Stimulated activated CD8-positive, alpha-beta memory T cell treated with anti-CD3 and anti-CD28 coated beads, Interleukin-15, amount 100 ng/mL, for 1 hour (primary cell): Measurements from ENCODE around the gene ADD3.
"Not testable (repeated sequence)": the region's sequence is repeated elsewhere in the genome, so short reads cannot be mapped to it uniquely, and the experiment has no call there.

ENCODE experiments used
- DNase-seq: peaks from one replicate; pipeline ENCODE4 v3.0.0-alpha.2; 2020; ENCODE audit warnings: low read depth

The ADD3 gene

GRCh38 chr10:110107430-110107829 lies 99.6 kb downstream of the ADD3 start:
- DNase-seq: no peak

- DNase-seq: no peak
Measured at GRCh38 chr10:110107887-110108286, 100.1 kb downstream of the ADD3 start.

GRCh38 chr10:110109511-110109910 lies 101.7 kb downstream of the ADD3 start:
- DNase-seq: no peak

- DNase-seq: no peak
Measured at GRCh38 chr10:110110338-110110737, 102.6 kb downstream of the ADD3 start.

- no peak for DNase-seq
Measured at GRCh38 chr10:110113670-110114337, 106.0 kb downstream of the ADD3 start.

- not testable (repeated sequence) for DNase-seq
Measured at GRCh38 chr10:110114668-110115067, 106.9 kb downstream of the ADD3 start.

GRCh38 chr10:110115784-110116520 lies 108.2 kb downstream of the ADD3 start:
- DNase-seq: no peak

GRCh38 chr10:110118891-110119621 lies 111.3 kb downstream of the ADD3 start:
- DNase-seq: no peak

- DNase-seq: no peak
Measured at GRCh38 chr10:110123594-110123993, 115.8 kb downstream of the ADD3 start.

- no peak for DNase-seq
Measured at GRCh38 chr10:110129490-110129889, 121.7 kb downstream of the ADD3 start.

- DNase-seq: no peak
Measured at GRCh38 chr10:110134917-110135316, 127.1 kb downstream of the ADD3 start.

- DNase-seq: not testable (repeated sequence)
Measured at GRCh38 chr10:110135836-110136235, 128.1 kb downstream of the ADD3 start.

- DNase-seq: no peak
Measured at GRCh38 chr10:110137142-110137545, 129.4 kb downstream of the ADD3 start.

- no peak for DNase-seq
Measured at GRCh38 chr10:110138197-110138812, 130.5 kb downstream of the ADD3 start.

GRCh38 chr10:110141185-110141584 lies 133.4 kb downstream of the ADD3 start:
- no peak for DNase-seq

- DNase-seq: no peak
Measured at GRCh38 chr10:110141871-110142635, 134.3 kb downstream of the ADD3 start.

GRCh38 chr10:110142965-110143364 lies 135.2 kb downstream of the ADD3 start:
- DNase-seq: no peak

GRCh38 chr10:110144507-110144906 lies 136.7 kb downstream of the ADD3 start:
- no peak for DNase-seq

GRCh38 chr10:110147961-110148360 lies 140.2 kb downstream of the ADD3 start:
- no peak for DNase-seq

GRCh38 chr10:110149259-110149658 lies 141.5 kb downstream of the ADD3 start:
- DNase-seq: no peak

GRCh38 chr10:110150046-110150445 lies 142.3 kb downstream of the ADD3 start:
- DNase-seq: no peak

GRCh38 chr10:110150981-110151380 lies 143.2 kb downstream of the ADD3 start:
- DNase-seq: no peak
